Activated naive CD4-positive, alpha-beta T cell treated with anti-CD3 and anti-CD28 coated beads for 36 hours (primary cell): Measurements from ENCODE around the gene DNM3. TPM values are rescaled to one million over a fixed set of nuclear protein-coding genes. Genes with fewer than 3 reads are reported as not detected.
A peak's percentile ranks its signal among the peaks of the same experiment; 100 is the strongest.
"Not testable (repeated sequence)": the region's sequence is repeated elsewhere in the genome, so short reads cannot be mapped to it uniquely, and the experiment has no call there.

Experiments
- CTCF ChIA-PET: fragments of 350-600 bp; sonication (Branson Sonifier 250); formaldehyde crosslinking; loops from one replicate; lab custom pipeline; 2021; ENCODE audit warnings: antibody characterized with exemption; lab: Charles Lee
- DNase-seq: peaks from one replicate; pipeline ENCODE4 v3.0.0-alpha.2; 2020
- H3K27ac Mint-ChIP-seq: one replicate; pipeline ENCODE4 v1.8.0; 2021; ENCODE audit warnings: mild to moderate bottlenecking, mixed read lengths
- H3K27me3 Mint-ChIP-seq: one replicate; pipeline ENCODE4 v1.8.0; 2021; ENCODE audit warnings: low read depth, mixed read lengths
- H3K36me3 Mint-ChIP-seq: one replicate; pipeline ENCODE4 v1.8.0; 2021; ENCODE audit warnings: low read depth, mixed read lengths
- H3K4me1 Mint-ChIP-seq: one replicate; pipeline ENCODE4 v1.8.0; 2021; ENCODE audit warnings: low read depth, mixed read lengths
- H3K4me3 Mint-ChIP-seq: one replicate; pipeline ENCODE4 v1.8.0; 2021; ENCODE audit warnings: mild to moderate bottlenecking, moderate library complexity, mixed read lengths
- H3K9me3 Mint-ChIP-seq: one replicate; pipeline ENCODE4 v1.8.0; 2021; ENCODE audit warnings: mixed read lengths
- intact Hi-C: fragments of 100-400 bp; cut with micrococcal nuclease; formaldehyde crosslinking; loops from one replicate; pipeline ENCODE4 v1.15.1; 2023
- total RNA-seq, 2 experiments: library from RNA; stranded (reverse); gene quantifications; one replicate each; pipeline ENCODE4 v1.2.3, GENCODE V29; 2021

DNM3 gene
- total RNA-seq, 2 experiments from 2014 or later, result 0.96 to 0.98 TPM

DNA sequence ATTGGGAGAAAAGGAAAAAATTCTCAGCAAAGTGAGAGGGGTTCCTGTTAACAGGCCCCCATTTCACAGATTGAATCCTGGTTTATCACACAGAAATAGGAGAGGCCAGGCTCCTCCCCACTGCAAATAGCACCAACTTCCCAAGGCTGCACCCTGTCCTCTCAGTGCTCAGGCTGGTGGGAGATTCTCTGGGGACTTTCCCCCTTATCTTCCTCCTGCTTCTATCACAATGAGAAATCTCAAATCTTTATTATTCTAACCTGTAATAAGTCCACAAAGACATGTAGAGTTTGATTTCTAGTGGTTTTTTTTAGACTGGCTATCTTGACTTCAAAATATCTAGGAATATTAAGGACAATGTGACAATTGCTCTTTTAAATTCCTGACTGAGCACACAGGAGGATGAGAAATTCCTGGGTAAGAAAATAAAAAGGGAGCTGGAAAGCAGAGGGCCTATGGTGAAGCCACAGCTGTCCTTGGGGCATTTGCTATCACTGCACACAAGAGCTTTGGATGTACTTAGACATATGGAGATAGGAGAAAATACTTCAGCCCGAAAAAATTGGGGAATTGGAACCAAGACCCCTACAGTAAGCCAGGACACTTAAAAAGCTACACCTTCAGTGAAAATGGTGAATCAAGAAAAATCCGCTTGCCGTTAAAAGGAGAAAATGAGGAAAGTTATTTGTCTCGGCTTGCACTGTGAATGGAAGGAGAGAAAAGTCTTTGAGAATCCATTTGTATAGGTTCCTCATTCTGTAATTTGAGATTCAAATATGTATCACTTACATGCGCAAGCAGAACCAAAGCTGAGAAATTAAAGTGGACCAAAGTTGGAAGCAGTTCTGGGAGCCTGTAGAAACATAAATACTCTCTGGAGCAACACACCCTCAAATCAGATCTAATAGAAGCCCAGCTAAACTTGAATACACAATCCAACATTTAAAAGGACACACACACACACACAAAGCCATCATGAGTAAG, 513.3 kb downstream of the DNM3 start:
- Mint-ChIP-seq H3K4me3 (no peak overlapping the region), H3K9me3 (no peaks in the 10 kb centered on the region), H3K27ac (no peak overlapping the region), H3K4me1 (peaks cover 55% of the 10 kb centered on the region), H3K27me3 (no peaks in the 10 kb centered on the region), H3K36me3 (no peaks in the 10 kb centered on the region)
- no peak for DNase-seq
- CTCF ChIA-PET, result interaction anchor here (0.6 to 1.7 kb wide), 3 partner anchors 11 to 45 kb away, joined by 4 to 6 read pairs (median 4); no protein-coding TSS in a partner anchor
- intact Hi-C loops, result loop anchor here (5.0 kb wide), 1 partner anchor 172 kb away; no protein-coding TSS in a partner anchor

DNA sequence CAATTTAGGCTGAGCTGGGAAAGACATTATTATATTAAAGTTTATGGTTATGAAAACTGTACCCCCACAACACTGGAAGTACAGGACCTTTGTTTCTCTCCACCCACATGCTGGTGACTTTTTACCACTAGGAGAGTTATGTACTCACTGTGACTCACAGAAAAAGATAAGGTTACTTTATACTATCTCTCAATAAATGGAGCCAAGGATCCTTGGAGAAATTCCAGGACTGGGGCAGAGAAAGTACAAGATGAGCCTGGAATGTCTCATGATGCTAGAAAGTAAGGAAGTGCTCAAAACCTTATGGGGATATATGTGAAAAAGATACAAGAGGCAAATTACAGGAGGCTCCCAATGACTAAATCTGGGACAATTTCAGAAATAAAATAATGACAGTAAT, 515.3 kb downstream of the DNM3 start:
- peaks cover 68% of the 10 kb centered on the region for H3K4me1 Mint-ChIP-seq
- CTCF ChIA-PET, result no interaction called here
- H3K4me3 Mint-ChIP-seq, result no peak overlapping the region

GRCh38 chr1:172357753-172358385, 516.6 kb downstream of the DNM3 start:
- Mint-ChIP-seq H3K9me3 (no peaks in the 10 kb centered on the region), H3K4me3 (no peak overlapping the region), H3K36me3 (no peaks in the 10 kb centered on the region), H3K27me3 (no peaks in the 10 kb centered on the region), H3K27ac (peak overlapping the region; percentile 55), H3K4me1 (peaks cover 64% of the 10 kb centered on the region)
- DNase-seq, result no peak
- intact Hi-C loops, result loop anchor here (1.0 to 5.0 kb wide), 11 partner anchors 15 to 849 kb away; partner anchors contain the start of gene TNFSF4
- CTCF ChIA-PET, result interaction anchor here (0.7 to 3.5 kb wide), 14 partner anchors 9 to 267 kb away, joined by 3 to 25 read pairs (median 4); no protein-coding TSS in a partner anchor

More for the DNA sequence above, 515.3 kb downstream of the DNM3 start:
- Mint-ChIP-seq H3K9me3 (no peaks in the 10 kb centered on the region), H3K27me3 (no peaks in the 10 kb centered on the region), H3K27ac (no peak overlapping the region), H3K36me3 (no peaks in the 10 kb centered on the region)
- intact Hi-C loops, result loop anchor here (5.0 kb wide), 1 partner anchor 174 kb away; no protein-coding TSS in a partner anchor
- DNase-seq, result no peak

GRCh38 chr1:172359491-172359999, 518.2 kb downstream of the DNM3 start:
- no peak for DNase-seq
- intact Hi-C loops, result loop anchor here (2.0 to 5.0 kb wide), 4 partner anchors 67 to 847 kb away; partner anchors contain the start of gene TNFSF4
- H3K27ac Mint-ChIP-seq, result no peak overlapping the region
- H3K36me3 Mint-ChIP-seq, result no peaks in the 10 kb centered on the region
- no peaks in the 10 kb centered on the region for H3K27me3 Mint-ChIP-seq
- H3K4me3 Mint-ChIP-seq, result no peak overlapping the region
- H3K4me1 Mint-ChIP-seq, result peaks cover 53% of the 10 kb centered on the region
- CTCF ChIA-PET, result interaction anchor here (0.6 to 3.5 kb wide), 7 partner anchors 16 to 328 kb away, joined by 4 to 25 read pairs (median 8); no protein-coding TSS in a partner anchor
- H3K9me3 Mint-ChIP-seq, result no peaks in the 10 kb centered on the region

GRCh38 chr1:172360511-172360910, 519.2 kb downstream of the DNM3 start:
- Mint-ChIP-seq H3K27ac (no peak overlapping the region), H3K27me3 (no peaks in the 10 kb centered on the region), H3K36me3 (no peaks in the 10 kb centered on the region), H3K4me1 (peaks cover 49% of the 10 kb centered on the region), H3K9me3 (no peaks in the 10 kb centered on the region), H3K4me3 (no peak overlapping the region)
- intact Hi-C loops, result no loop called here
- DNase-seq, result no peak
- CTCF ChIA-PET, result interaction anchor here (1.0 to 3.5 kb wide), 4 partner anchors 16 to 38 kb away, joined by 3 to 25 read pairs (median 14); no protein-coding TSS in a partner anchor

DNA sequence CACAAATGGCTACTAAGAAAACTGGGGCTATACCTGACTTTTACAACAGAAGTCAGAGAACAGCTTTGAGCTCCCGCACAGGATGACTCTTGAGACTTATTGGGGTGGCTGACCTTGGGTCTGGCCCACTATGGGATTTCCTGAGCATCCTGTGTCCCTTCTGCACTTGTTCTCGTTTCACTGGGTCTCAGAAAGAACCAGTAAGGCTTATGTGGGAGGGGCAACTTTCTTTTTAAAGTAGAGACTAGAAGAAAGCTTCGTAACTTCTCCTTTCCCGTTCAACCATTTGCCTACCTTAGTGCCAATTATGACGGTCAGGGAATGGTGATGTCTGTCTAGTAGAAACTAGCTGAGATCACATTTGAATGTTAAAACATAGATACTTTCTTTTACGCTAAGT, 519.7 kb downstream of the DNM3 start:
- no peak overlapping the region for H3K27ac Mint-ChIP-seq
- no peak overlapping the region for H3K4me3 Mint-ChIP-seq
- intact Hi-C loops, result no loop called here
- DNase-seq, result no peak
- H3K36me3 Mint-ChIP-seq, result no peaks in the 10 kb centered on the region
- CTCF ChIA-PET, result interaction anchor here (1.0 to 3.5 kb wide), 3 partner anchors 17 to 38 kb away, joined by 3 to 22 read pairs (median 7); no protein-coding TSS in a partner anchor
- H3K4me1 Mint-ChIP-seq, result peaks cover 44% of the 10 kb centered on the region
- H3K27me3 Mint-ChIP-seq, result no peaks in the 10 kb centered on the region
- no peaks in the 10 kb centered on the region for H3K9me3 Mint-ChIP-seq

- Mint-ChIP-seq H3K27ac (no peak overlapping the region), H3K27me3 (no peaks in the 10 kb centered on the region), H3K4me1 (peaks cover 20% of the 10 kb centered on the region), H3K36me3 (peaks cover 5% of the 10 kb centered on the region), H3K9me3 (peaks cover 17% of the 10 kb centered on the region), H3K4me3 (no peak overlapping the region)
- CTCF ChIA-PET, result no interaction called here
- no peak for DNase-seq
- intact Hi-C loops, result no loop called here
Observed at GRCh38 chr1:172363852-172364251, 522.6 kb downstream of the DNM3 start.

DNA sequence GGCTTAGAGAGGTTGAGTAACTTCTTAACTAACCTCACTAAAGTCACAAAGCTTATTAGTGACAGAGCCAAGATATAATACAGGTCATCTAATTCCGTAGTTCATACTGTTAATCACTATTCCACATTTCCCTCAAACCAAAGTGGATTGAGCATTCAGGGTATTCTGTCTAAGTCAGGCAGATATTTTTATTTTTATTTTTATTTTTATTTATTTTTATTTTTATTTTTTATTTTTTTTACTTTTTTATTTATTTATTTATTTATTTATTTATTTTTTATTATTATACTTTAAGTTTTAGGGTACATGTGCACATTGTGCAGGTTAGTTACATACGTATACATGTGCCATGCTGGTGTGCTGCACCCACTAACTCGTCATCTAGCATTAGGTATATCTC, 530.3 kb downstream of the DNM3 start:
- CTCF ChIA-PET, intact Hi-C loops, H3K36me3 Mint-ChIP-seq: not testable (repeated sequence)

DNA sequence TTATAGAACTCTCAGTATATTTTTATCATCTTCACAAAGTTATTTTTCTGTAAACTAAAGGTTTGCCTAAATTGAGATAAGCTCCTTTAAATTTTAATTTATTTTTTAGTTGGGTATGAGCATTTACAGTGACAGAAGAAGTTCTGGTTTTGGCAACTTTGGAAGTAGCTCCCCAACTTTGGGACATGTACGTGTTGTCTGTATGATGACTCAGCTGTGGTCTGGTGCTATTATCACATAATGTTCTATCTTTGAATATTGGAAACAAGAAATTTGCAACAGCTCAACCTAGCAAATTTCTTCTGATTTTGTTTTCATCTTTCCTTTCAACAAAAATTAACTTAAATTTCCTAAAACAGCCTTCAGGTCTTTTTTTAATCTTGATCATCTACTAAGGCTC, 532.6 kb downstream of the DNM3 start:
- no peaks in the 10 kb centered on the region for H3K36me3 Mint-ChIP-seq
- H3K4me3 Mint-ChIP-seq, result no peak overlapping the region
- intact Hi-C loops, result no loop called here
- H3K4me1 Mint-ChIP-seq, result peaks cover 19% of the 10 kb centered on the region
- H3K27ac Mint-ChIP-seq, result no peak overlapping the region
- H3K27me3 Mint-ChIP-seq, result no peaks in the 10 kb centered on the region
- H3K9me3 Mint-ChIP-seq, result no peaks in the 10 kb centered on the region
- no peak for DNase-seq
- CTCF ChIA-PET, result no interaction called here

More for the DNA sequence above, 530.3 kb downstream of the DNM3 start:
- Mint-ChIP-seq H3K9me3 (peaks cover 13% of the 10 kb centered on the region), H3K4me1 (peaks cover 17% of the 10 kb centered on the region)
- H3K4me3 Mint-ChIP-seq, H3K27ac Mint-ChIP-seq, DNase-seq, H3K27me3 Mint-ChIP-seq: not testable (repeated sequence)

GRCh38 chr1:172375211-172375631, 533.9 kb downstream of the DNM3 start:
- intact Hi-C loops, result no loop called here
- Mint-ChIP-seq H3K4me3 (no peak overlapping the region), H3K27me3 (no peaks in the 10 kb centered on the region), H3K36me3 (no peaks in the 10 kb centered on the region), H3K4me1 (peaks cover 22% of the 10 kb centered on the region), H3K9me3 (no peaks in the 10 kb centered on the region), H3K27ac (no peak overlapping the region)
- CTCF ChIA-PET, result interaction anchor here (0.6 to 1.7 kb wide), 2 partner anchors 9 to 986 kb away, joined by 3 to 4 read pairs; no protein-coding TSS in a partner anchor
- no peak for DNase-seq

GRCh38 chr1:172376431-172376830, 535.1 kb downstream of the DNM3 start:
- Mint-ChIP-seq H3K27me3 (no peaks in the 10 kb centered on the region), H3K9me3 (no peaks in the 10 kb centered on the region), H3K27ac (no peak overlapping the region), H3K4me3 (no peak overlapping the region), H3K36me3 (no peaks in the 10 kb centered on the region), H3K4me1 (peaks cover 32% of the 10 kb centered on the region)
- intact Hi-C loops, result no loop called here
- DNase-seq, result no peak
- CTCF ChIA-PET, result interaction anchor here (0.7 to 1.7 kb wide), 3 partner anchors 8 to 276 kb away, joined by 3 to 5 read pairs (median 4); no protein-coding TSS in a partner anchor
